GM12801 (cell line): ENCODE data around the gene RNF157.

Experiments used
- TF ChIP-seq, protein P1 (sequence below): IDR thresholded peaks from one replicate; pipeline ENCODE4 v1.5.1; 2011; ENCODE audit warnings: control low read depth; ENCODE audit not compliant: insufficient read length; ENCODE audit errors: extremely low read depth

RNF157 gene

DNA sequence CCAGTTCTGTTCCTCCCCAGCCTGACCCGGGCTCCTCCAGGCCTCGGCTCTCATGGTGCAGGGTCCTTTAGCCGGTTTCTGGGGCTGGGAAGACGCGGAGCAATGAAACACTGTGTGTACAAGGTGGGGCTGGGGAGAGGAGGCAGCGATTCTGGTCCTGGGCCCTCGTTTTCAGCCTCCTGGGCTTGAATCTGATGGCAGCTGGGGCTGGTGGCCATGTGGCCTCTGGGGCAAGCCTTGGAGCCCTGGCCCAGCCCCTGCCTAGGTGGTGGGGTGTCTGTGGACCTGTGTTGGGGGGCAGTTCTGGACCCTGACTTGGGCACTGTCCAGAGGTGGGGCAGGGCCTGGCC is 103.3 kb downstream of the RNF157 start:
- TF ChIP-seq, protein P1, sequence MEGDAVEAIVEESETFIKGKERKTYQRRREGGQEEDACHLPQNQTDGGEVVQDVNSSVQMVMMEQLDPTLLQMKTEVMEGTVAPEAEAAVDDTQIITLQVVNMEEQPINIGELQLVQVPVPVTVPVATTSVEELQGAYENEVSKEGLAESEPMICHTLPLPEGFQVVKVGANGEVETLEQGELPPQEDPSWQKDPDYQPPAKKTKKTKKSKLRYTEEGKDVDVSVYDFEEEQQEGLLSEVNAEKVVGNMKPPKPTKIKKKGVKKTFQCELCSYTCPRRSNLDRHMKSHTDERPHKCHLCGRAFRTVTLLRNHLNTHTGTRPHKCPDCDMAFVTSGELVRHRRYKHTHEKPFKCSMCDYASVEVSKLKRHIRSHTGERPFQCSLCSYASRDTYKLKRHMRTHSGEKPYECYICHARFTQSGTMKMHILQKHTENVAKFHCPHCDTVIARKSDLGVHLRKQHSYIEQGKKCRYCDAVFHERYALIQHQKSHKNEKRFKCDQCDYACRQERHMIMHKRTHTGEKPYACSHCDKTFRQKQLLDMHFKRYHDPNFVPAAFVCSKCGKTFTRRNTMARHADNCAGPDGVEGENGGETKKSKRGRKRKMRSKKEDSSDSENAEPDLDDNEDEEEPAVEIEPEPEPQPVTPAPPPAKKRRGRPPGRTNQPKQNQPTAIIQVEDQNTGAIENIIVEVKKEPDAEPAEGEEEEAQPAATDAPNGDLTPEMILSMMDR, result no peak

DNA sequence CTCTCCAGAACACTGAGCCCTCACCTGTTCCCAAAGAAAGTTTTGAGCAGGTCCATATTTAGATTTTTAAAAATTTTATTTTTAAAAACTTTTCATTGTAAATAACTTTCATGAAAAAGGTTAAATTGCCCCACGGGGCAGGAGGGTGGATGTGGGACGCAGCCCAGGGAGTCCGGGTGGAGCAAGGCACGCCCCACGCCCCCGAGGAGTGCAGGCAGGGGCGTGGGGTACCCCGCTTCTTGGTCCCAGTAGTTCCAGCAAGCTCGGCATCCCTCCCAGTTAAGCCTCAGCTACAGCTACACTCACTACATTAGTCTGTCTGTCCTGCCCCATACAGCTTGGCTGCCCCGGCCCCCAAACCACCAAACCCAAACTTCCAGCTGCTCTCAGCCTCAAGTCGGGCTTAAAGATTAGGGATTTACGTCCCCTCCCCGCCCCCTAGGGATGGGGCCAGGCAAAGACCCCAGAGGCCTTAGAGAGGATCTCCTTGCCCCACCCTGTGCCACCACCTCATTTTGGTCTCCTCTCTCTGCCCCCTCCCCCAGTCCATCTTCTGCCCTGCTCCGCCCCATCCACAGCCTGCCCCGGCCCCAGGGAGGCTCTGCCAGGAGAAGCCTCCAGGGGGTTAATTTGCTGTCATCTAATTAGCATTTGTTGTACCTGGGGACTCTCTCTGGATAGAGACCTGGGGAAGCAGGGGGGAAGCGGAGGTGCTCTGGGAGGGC is 103.9 kb downstream of the RNF157 start:
- TF ChIP-seq, protein P1, result no peak

DNA sequence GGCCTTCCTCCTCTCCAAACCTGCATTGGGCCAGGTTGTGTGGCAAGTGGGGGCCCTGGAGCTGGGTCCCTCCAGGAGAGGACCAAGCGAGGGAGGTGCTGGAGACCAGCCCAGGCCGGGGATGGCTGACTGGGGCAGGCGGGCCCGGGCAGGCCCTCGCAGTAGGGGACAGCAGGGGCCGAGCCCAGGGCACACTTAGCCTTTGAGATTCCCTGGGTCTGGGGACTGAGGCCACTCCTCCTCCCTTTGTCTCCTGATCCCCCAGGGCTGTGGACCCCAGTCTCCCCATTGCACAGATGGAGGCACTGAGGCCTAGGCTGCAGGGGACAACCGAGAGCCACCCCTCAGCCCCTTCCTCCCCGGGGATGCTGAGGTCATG is 104.5 kb downstream of the RNF157 start:
- TF ChIP-seq, protein P1, result no peak

DNA sequence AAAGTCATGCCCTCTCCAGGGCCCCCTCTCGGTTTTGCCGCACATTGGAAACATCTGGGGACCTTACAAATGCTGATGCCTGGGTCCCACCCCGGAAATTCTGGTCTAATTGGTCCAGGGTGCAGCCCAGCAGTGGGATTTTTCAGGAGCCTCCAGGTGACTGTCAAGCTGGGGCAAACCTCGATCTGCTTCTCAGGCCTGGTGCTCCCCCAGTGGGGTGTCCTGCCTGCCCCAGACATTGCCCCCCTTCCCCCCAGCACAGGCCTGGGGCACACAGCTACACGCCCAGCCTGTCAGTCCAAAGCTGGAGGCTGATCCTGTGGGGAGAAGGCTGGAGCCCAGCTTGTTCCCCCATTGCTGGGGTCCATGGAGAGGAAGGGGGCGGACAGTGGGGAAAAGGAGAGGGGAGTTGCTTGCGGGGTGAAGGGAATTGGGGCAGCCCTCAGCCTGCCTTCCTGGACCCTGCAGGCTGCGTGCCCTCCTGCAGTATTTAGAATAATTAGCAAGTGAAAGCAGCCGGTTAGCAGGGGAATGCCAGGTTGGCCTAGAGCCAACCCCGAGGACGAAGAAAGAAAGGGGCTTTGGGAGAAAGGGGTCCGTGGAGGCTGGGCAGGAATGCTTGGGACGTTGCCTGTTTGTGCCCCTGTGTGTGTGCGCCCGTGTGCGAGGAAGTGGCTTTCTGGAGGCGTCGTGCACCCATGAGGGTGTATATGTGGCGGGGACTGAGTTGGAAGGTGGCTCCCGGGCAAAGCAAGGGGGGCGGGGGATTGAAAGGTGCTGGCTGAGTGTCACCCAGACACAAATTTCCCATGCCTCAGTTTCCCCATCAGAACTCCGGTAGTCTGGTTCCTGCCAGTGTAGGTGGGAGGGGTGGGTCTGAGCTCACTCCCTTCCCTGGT is 105.1 kb downstream of the RNF157 start:
- TF ChIP-seq, protein P1, result no peak

DNA sequence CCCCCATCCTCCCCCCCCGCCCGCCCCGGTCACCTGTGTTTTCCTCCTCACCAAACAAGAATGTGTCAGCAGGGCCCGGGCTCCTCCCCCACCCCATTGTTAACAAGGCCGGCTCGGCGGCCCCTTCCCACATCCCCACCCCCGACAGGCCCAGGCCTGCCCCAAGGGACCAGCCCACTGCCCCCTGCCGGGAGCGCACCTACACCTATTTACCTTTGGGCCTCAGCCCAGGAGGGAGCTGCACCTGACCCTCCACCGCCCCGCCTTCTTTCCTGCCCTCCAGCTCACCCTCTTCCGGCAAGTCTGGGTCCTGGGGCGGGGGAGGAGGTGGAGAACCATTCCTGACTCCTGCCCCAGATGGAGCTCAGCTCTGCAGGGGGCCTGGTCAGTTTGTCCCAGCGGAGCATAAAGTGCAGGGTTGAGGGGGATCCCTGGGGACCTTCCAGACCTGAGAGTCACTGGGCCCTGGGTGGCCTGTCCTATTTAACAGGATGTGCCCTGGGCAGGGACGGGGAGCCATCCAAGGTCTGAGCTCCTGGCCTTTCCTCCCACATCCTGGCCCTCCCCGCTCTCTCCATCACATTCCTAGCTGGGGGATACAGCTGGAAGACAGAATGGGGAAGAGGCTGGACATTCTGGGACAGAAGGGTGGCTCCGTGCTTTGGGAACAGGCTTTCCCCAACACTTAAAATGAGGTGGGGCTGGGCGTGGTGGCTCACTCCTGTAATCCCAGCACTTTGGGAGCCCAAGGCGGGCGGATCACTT is 107.5 kb downstream of the RNF157 start:
- TF ChIP-seq, protein P1, result no peak

DNA sequence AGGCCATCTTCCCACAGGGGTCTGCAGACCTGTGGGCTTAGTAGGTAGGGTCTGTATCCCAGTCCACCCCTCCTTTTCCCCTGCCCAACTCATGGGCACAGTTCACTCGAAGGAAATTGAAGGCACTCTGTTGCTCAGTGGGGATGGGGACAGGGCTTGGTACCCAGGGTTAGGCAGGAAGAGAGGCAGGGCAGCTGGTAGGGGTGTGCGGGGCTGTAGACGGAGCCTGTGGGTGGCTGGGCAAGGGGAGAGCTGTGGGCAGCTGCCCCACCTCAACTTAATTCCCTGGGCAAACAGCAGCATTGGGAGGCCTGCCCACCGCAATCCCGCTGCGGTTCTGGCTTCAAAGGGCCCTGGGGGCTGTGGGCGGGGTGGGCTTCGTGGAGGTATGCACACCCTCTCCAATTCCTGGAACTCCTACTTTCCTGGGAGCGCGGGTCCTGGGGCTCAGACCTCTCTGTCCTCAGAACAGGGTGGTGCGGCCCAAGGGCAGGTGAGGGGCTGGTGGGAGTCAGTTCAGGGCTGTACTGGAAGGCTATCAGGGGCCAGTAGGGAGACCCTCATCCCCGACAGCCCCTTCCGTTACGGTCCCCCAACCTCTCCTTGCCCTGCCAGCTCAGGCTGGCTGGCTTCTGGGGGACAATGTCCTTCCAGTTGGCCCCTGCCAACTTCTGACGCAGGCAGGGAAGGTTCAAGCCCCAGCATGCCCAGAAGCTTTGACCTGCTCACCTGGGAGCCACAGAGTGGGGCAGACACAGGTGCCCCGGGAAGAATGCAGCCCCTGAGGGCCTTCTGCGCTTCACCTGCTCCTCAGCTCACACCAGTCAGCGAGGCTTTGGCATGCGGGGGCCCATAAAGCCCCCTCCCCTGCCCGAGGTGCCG is 108.4 kb downstream of the RNF157 start:
- TF ChIP-seq, protein P1, result no peak
